Loucy (cell line): ENCODE measurements around the gene CTSW.

Experiments
- H2AFZ ChIP-seq: fragments of 200-600 bp; sonication (generic); 2 replicates; pipeline ENCODE4 v1.6.0; 2016; ENCODE audit warnings: antibody characterized with exemption, mild to moderate bottlenecking, low read length, moderate library complexity
- H3F3A ChIP-seq: fragments of 200-600 bp; 2 replicates; pipeline ENCODE4 v1.6.0; 2016; ENCODE audit warnings: antibody characterized with exemption, low read depth, mild to moderate bottlenecking
- H3K27me3 ChIP-seq: fragments of 200-600 bp; sonication (generic); 2 replicates; pipeline ENCODE4 v1.6.1; 2014; ENCODE audit warnings: low read length, mild to moderate bottlenecking; ENCODE audit not compliant: insufficient read depth, poor library complexity, severe bottlenecking
- H3K36me3 ChIP-seq: fragments of 200-600 bp; sonication (generic); 2 replicates; pipeline ENCODE4 v1.6.1; 2016; ENCODE audit warnings: low read length; ENCODE audit not compliant: insufficient read depth
- H3K4me1 ChIP-seq: fragments of 200-600 bp; sonication (generic); 2 replicates; pipeline ENCODE4 v1.5.1; 2014; ENCODE audit warnings: low read length, mild to moderate bottlenecking; ENCODE audit not compliant: insufficient read depth, poor library complexity, severe bottlenecking
- H3K4me2 ChIP-seq: fragments of 200-600 bp; sonication (generic); 2 replicates; pipeline ENCODE4 v1.6.0; 2014; ENCODE audit warnings: antibody characterized with exemption, low read length, low read depth, mild to moderate bottlenecking; ENCODE audit not compliant: poor library complexity, severe bottlenecking
- H3K4me3 ChIP-seq: fragments of 200-600 bp; sonication (generic); 2 replicates; pipeline ENCODE4 v1.5.1; 2014; ENCODE audit warnings: low read length, mild to moderate bottlenecking, mixed read lengths; ENCODE audit not compliant: poor library complexity, severe bottlenecking
- H3K79me2 ChIP-seq: fragments of 200-600 bp; sonication (generic); 2 replicates; pipeline ENCODE4 v1.6.1; 2014; ENCODE audit warnings: low read length; ENCODE audit not compliant: insufficient read depth
- H3K9ac ChIP-seq: fragments of 200-600 bp; sonication (generic); 2 replicates; pipeline ENCODE4 v1.6.0; 2014; ENCODE audit warnings: mild to moderate bottlenecking, low read depth, low read length, moderate library complexity; ENCODE audit not compliant: poor library complexity, severe bottlenecking
- H3K9me2 ChIP-seq: fragments of 200-600 bp; sonication (generic); replicated peaks from 2 replicates; pipeline ENCODE4 v1.6.1; 2016; ENCODE audit warnings: low read depth, low read length, mixed read lengths
- H3K9me3 ChIP-seq: fragments of 200-600 bp; sonication (generic); 2 replicates; pipeline ENCODE4 v1.6.1; 2014; ENCODE audit warnings: mild to moderate bottlenecking, antibody characterized with exemption, low read length, low read depth; ENCODE audit not compliant: insufficient read depth
- H4K20me1 ChIP-seq: fragments of 200-600 bp; sonication (generic); 2 replicates; pipeline ENCODE4 v1.6.0; 2014; ENCODE audit warnings: antibody characterized with exemption, low read length, mild to moderate bottlenecking; ENCODE audit not compliant: insufficient read depth, poor library complexity, severe bottlenecking
- EZH2phosphoT487 ChIP-seq: fragments of 200-600 bp; IDR thresholded peaks from 2 replicates; pipeline ENCODE4 v1.6.1; 2018; ENCODE audit warnings: antibody characterized with exemption, mild to moderate bottlenecking, moderate library complexity, borderline replicate concordance
- TF ChIP-seq, protein P1 (sequence below): fragments of 200-600 bp; sonication (generic); conservative IDR thresholded peaks from 2 replicates; pipeline ENCODE4 v1.5.1; 2014; ENCODE audit warnings: mild to moderate bottlenecking, antibody characterized with exemption, low read length

CTSW gene

DNA sequence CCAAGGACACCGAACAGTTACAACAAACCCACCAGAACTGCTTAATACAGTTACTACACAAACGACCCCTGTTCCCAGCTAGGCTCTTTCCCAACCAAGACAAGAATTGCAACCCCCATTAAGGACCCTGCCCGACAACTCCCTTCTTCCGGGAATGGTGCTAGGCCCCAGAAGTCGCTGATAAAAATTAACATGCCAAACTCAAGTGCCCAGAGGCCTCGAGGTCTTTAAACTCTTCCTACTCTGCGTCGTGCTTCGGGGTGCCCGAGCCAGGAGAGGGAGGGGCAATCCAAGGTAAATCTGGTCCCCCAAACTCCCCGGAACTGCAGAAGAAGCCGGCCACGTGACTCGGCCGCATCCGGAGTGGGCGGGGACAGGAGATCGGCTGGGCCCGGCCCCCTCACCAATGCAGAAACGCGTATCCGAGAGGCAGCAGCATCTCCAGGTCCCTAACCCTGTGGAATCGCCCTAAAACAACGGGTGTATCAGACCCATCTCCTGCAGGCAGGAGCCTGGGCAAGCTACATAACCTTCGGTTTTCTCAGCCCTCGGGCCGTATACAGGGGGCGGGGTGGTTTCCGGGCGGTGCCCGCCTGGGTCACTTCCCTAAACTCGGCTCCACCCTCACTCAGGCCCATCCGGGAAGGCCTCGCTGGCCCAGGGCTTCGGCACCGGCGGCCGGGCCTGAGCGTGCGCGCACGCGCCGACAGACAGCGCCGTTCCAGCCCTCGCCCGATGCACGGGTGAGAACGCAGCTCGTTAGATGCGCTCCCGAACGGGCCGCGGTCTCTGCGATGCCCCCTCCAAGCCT, 22.7 kb upstream of the CTSW start:
- peaks cover 42% of the 10 kb centered on the region for H3K4me1 ChIP-seq
- peaks cover 11% of the 10 kb centered on the region for H3K27me3 ChIP-seq
- TF ChIP-seq EZH2phosphoT487 = no peak
- TF ChIP-seq, protein P1, sequence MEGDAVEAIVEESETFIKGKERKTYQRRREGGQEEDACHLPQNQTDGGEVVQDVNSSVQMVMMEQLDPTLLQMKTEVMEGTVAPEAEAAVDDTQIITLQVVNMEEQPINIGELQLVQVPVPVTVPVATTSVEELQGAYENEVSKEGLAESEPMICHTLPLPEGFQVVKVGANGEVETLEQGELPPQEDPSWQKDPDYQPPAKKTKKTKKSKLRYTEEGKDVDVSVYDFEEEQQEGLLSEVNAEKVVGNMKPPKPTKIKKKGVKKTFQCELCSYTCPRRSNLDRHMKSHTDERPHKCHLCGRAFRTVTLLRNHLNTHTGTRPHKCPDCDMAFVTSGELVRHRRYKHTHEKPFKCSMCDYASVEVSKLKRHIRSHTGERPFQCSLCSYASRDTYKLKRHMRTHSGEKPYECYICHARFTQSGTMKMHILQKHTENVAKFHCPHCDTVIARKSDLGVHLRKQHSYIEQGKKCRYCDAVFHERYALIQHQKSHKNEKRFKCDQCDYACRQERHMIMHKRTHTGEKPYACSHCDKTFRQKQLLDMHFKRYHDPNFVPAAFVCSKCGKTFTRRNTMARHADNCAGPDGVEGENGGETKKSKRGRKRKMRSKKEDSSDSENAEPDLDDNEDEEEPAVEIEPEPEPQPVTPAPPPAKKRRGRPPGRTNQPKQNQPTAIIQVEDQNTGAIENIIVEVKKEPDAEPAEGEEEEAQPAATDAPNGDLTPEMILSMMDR = no peak
- peaks cover 46% of the 10 kb centered on the region; the same call in 1 of the 2 replicates for H3K36me3 ChIP-seq
- no peaks in the 10 kb centered on the region for H3K9me2 ChIP-seq
- 0 out of 2 replicates have a peak, but pooled peaks cover 7% of the 10 kb centered on the region for H3F3A ChIP-seq
- peaks cover 67% of the 10 kb centered on the region for H4K20me1 ChIP-seq
- peaks cover 73% of the 10 kb centered on the region for H3K79me2 ChIP-seq
- H3K4me3 ChIP-seq = peak overlapping the region; percentile 80
- H3K9me3 ChIP-seq = peaks cover under 1% of the 10 kb centered on the region; the same call in 1 of the 2 replicates
- H3K9ac ChIP-seq = peak overlapping the region; percentile 95
- no peak overlapping the region for H2AFZ ChIP-seq
- H3K4me2 ChIP-seq = peak overlapping the region; percentile 94

DNA sequence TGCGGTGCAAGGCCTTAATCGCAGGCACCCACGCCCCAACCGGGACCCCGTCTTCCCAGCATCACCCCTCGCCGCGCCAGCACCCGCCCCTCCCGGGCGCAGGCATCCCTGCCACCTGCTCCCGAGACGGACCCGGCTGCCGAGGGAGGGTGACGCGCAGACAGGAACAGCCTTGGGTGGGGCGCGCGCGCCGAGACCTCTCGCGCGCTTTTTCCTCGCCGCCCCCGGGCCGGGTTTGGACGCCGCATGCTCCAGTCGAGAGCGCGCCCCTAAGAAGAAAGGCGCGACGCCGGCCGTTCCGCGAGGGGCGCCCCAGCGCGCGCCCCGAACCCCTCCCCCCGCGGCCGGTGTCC, 22.2 kb upstream of the CTSW start:
- Histone ChIP-seq H3K27me3 (peaks cover 11% of the 10 kb centered on the region), H4K20me1 (peaks cover 67% of the 10 kb centered on the region), H3K9me3 (no peaks in the 10 kb centered on the region), H3K4me2 (peak overlapping the region; percentile 94), H2AFZ (no peak overlapping the region), H3K4me1 (peaks cover 48% of the 10 kb centered on the region), H3K36me3 (peaks cover 40% of the 10 kb centered on the region; the same call in 1 of the 2 replicates), H3K9me2 (no peaks in the 10 kb centered on the region), H3K79me2 (peaks cover 73% of the 10 kb centered on the region), H3F3A (0 out of 2 replicates have a peak, but pooled peaks cover 7% of the 10 kb centered on the region), H3K4me3 (peak overlapping the region; percentile 80), H3K9ac (peak overlapping the region; percentile 95)
- TF ChIP-seq EZH2phosphoT487 = no peak
- TF ChIP-seq, protein P1 = no peak

DNA sequence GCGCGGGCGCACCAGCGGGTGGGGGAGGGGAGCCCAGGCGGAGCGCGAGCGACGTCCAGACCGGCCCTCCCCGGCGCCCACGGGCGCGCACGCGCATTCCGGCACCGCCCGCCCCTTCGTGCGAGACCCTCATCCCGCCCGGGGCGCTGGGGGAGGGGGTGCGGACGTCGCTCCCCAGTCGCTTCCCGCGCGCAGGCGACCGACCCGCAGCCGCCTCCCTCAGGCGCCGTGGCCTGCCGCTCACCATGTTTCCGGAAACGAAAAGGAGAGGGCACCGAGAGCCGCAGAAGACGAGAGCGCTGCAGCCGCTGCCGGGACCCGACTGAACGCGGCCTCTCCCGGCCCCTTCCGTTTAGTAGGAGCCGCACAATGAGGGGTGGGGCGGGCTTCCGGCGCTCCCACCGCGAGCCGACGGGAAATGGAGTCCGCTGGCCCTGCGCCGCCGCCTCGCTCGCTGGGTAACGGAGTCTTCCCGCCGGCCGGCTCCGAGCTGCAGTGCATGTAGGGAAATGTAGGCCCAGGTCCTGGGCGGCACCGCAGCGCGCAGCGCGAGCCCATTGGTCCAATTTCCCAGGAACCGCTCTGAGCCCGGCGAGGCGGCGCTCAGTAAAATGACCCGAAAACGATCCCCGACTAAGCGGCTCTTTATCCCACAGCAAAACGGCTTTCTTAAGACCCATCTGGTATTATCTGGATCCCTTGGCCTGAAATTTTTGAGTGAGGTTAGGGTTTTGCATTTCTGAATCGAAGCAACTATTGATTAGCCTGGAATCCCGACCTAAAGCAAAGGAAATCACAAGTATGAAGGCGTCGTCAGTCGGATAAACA, 21.6 kb upstream of the CTSW start, which contains the start of gene CFL1:
TSS of gene CFL1 (minus strand) at position 328 of the 828 bp plus-strand sequence. CDS start at position 247, 81 bp downstream.
- Histone ChIP-seq H3F3A (0 out of 2 replicates have a peak, but pooled peaks cover 7% of the 10 kb centered on the region), H3K36me3 (peaks cover 34% of the 10 kb centered on the region; the same call in 1 of the 2 replicates), H2AFZ (peak within 1 kb of the TSS; percentile 87), H3K79me2 (peaks cover 74% of the 10 kb centered on the region), H4K20me1 (peaks cover 67% of the 10 kb centered on the region), H3K9me3 (no peaks in the 10 kb centered on the region), H3K9ac (peak within 1 kb of the TSS; percentile 95), H3K4me3 (peak within 1 kb of the TSS; percentile 80), H3K4me1 (peaks cover 48% of the 10 kb centered on the region), H3K27me3 (peaks cover 11% of the 10 kb centered on the region), H3K9me2 (no peaks in the 10 kb centered on the region), H3K4me2 (peak within 1 kb of the TSS; percentile 95)
- TF ChIP-seq EZH2phosphoT487 = no peak
- TF ChIP-seq, protein P1 = no peak
